ENCODE results near the gene KLHL29.

GRCh38 chr2:23574919-23575654 lies 190.1 kb downstream of the KLHL29 start:
- TF ChIP-seq, protein P1, sequence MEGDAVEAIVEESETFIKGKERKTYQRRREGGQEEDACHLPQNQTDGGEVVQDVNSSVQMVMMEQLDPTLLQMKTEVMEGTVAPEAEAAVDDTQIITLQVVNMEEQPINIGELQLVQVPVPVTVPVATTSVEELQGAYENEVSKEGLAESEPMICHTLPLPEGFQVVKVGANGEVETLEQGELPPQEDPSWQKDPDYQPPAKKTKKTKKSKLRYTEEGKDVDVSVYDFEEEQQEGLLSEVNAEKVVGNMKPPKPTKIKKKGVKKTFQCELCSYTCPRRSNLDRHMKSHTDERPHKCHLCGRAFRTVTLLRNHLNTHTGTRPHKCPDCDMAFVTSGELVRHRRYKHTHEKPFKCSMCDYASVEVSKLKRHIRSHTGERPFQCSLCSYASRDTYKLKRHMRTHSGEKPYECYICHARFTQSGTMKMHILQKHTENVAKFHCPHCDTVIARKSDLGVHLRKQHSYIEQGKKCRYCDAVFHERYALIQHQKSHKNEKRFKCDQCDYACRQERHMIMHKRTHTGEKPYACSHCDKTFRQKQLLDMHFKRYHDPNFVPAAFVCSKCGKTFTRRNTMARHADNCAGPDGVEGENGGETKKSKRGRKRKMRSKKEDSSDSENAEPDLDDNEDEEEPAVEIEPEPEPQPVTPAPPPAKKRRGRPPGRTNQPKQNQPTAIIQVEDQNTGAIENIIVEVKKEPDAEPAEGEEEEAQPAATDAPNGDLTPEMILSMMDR (IDR thresholded peaks at IDR 0.05) = no peak
- TF ChIP-seq POLR2A (IDR thresholded peaks at IDR 0.05) = no peak
